HS-27A (cell line): ENCODE measurements around the gene TMEM61.

Source experiments
- DNase-seq: peaks from one replicate; pipeline ENCODE4 v3.0.0-alpha.2; 2012; ENCODE audit warnings: low read depth, missing footprints

TMEM61 gene

DNA sequence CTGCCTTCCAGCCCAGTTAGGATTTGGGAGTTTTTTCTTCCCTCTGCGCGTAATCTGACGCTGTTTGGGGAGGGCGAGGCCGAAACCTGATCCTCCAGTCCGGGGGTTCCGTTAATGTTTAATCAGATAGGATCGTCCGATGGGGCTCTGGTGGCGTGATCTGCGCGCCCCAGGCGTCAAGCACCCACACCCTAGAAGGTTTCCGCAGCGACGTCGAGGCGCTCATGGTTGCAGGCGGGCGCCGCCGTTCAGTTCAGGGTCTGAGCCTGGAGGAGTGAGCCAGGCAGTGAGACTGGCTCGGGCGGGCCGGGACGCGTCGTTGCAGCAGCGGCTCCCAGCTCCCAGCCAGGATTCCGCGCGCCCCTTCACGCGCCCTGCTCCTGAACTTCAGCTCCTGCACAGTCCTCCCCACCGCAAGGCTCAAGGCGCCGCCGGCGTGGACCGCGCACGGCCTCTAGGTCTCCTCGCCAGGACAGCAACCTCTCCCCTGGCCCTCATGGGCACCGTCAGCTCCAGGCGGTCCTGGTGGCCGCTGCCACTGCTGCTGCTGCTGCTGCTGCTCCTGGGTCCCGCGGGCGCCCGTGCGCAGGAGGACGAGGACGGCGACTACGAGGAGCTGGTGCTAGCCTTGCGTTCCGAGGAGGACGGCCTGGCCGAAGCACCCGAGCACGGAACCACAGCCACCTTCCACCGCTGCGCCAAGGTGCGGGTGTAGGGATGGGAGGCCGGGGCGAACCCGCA is 59.1 kb downstream of the TMEM61 start, which contains the start of gene PCSK9:
Gene PCSK9 (plus strand): TSS at position 207 of the 741 bp plus-strand sequence. CDS start 290 bp downstream, at position 497.
- peak; percentile 34 for DNase-seq

DNA sequence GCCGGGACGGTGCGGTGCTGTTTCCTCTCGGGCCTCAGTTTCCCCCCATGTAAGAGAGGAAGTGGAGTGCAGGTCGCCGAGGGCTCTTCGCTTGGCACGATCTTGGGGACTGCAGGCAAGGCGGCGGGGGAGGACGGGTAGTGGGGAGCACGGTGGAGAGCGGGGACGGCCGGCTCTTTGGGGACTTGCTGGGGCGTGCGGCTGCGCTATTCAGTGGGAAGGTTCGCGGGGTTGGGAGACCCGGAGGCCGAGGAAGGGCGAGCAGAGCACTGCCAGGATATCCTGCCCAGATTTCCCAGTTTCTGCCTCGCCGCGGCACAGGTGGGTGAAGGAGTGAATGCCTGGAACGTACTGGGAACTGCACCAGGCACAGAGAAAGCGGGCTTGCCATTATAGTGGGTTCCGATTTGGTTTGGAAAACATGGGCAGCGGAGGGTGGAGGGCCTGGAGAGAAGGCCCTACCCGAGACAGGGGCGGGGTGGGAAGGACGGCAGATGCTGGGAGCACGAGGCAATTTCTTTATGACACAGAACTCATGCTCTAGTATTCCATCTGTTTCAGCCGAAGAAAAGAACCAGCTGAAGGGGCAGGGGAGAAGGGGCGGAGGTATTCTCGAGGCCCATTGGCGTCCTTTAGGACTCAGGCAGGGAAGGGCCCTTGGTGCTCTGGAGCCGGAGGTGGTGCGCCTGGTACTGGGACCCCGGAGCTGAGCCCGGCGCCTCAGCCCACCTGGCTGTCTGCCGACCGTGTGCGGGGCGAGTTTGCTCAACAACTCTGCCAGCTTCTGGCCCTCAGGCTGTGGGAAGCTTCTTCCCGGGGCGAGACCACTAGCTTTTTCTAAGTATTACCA is 59.9 kb downstream of the TMEM61 start:
- DNase-seq = no peak

DNA sequence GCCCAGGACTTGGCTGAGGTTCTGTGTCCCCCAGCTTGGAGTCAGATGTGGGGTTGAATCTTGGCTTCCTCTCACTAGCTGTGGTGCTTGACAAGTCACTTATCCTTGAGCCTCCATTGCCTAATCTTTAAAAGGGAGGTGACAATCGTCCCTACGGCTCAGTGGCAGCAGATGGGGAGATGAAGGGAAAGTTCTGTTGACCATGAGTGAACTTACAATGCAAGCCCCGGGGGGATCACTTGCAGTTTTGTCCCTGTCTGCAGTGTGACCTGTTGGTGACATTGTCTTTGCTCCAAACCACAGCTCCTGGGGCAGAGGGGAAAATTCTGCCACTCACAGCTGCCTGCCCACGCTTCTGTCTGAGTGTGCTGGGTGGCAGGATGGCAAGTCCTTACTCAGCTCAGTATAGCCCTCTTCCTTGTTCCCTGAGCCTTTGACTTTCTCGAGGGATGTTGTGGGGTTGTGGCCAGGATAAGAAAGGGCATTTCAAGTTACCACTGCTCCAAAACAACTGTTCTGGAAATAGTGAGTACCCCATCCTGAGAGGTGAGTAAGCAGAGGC is 60.6 kb downstream of the TMEM61 start:
- DNase-seq = no peak

DNA sequence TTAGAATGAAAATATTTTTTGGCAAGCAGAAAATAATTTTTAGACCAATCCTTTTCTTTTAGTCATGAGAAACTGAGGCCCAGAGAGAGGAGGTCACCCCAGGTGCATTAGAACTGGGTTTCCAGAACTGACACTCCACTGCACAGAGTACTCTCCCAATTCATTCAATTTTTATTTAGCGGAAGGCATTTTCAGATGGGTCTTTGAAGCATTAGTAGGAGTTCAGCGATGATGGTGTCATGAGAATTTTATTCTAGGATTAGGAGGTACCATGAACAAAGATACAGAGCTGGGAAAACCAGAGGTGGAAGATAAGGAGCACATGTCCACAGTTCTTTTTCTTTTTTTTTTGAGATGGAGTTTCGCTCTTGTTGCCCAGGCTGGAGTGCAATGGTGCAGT is 61.2 kb downstream of the TMEM61 start:
- no peak for DNase-seq
